Lung (tissue), 12 donors: ENCODE data around the gene STIMATE. TPM values are rescaled to one million over a fixed set of nuclear protein-coding genes. Genes with fewer than 3 reads are reported as not detected.

Experiments
- ATAC-seq: fragments of 200-7000 bp; cut with Tn5 transposase; one replicate; pipeline ENCODE4 v1.9.1; 2020; ENCODE audit warnings: moderate number of reproducible peaks; ENCODE audit not compliant: insufficient read depth, low FRiP score
- DNase-seq, 3 donors: peaks; one replicate each; pipeline ENCODE4 v3.0.0-alpha.2; 2013 to 2017
- H3K27ac ChIP-seq, 2 donors: one replicate each; pipeline ENCODE4 v1.5.1; 2013; ENCODE audit warnings: mild to moderate bottlenecking in 2 of 2, moderate library complexity in 2 of 2, control low read depth in 1 of 2, inconsistent platforms in 1 of 2, low read depth in 1 of 2, low read length in 1 of 2
- H3K27me3 ChIP-seq, 3 donors: one replicate each; pipeline ENCODE4 v1.5.1; 2013; ENCODE audit warnings: low read length in 2 of 3; ENCODE audit not compliant: control insufficient read depth in 3 of 3, insufficient read depth in 3 of 3
- H3K36me3 ChIP-seq, 4 donors: one replicate each; pipeline ENCODE4 v1.5.1; 2013; ENCODE audit warnings: low read length in 4 of 4, mild to moderate bottlenecking in 1 of 4, moderate library complexity in 1 of 4; ENCODE audit not compliant: control insufficient read depth in 4 of 4, insufficient read depth in 4 of 4
- H3K4me1 ChIP-seq, 5 donors: one replicate each; pipeline ENCODE4 v1.5.1; 2013; ENCODE audit warnings: low read length in 5 of 5, mild to moderate bottlenecking in 2 of 5, moderate library complexity in 1 of 5; ENCODE audit not compliant: control insufficient read depth in 5 of 5, insufficient read depth in 5 of 5
- H3K4me3 ChIP-seq: one replicate; pipeline ENCODE4 v1.5.1; 2013; ENCODE audit warnings: mild to moderate bottlenecking, control low read depth, moderate library complexity
- H3K9ac ChIP-seq, 2 donors: one replicate each; pipeline ENCODE4 v1.5.1; 2013; ENCODE audit warnings: low read length in 2 of 2, control low read depth in 1 of 2; ENCODE audit not compliant: insufficient read depth in 1 of 2
- H3K9me3 ChIP-seq, 4 donors: one replicate each; pipeline ENCODE4 v1.5.1; 2013; ENCODE audit warnings: low read length in 3 of 4, mild to moderate bottlenecking in 1 of 4, moderate library complexity in 1 of 4; ENCODE audit not compliant: control insufficient read depth in 4 of 4, insufficient read depth in 3 of 4
- WGBS, 2 donors: extraction: QIAGEN DNeasy Blood & Tissue Kit; methylation state at CpG; one replicate each; pipeline ENCODE4 v1.1.7; 2013; 5-methylcytosine and 5-hydroxymethylcytosine counted together
- polyA plus RNA-seq, 2 donors: library from polyadenylated mRNA; stranded (reverse); fragments of 200-250 nt; gene quantifications; one replicate each; pipeline ENCODE4 v1.2.1, GENCODE V29; 2013
- total RNA-seq, 2 donors: library from RNA; depleted of rRNA in 1 of 2; stranded (reverse); fragments of >200 nt in 1 of 2; gene quantifications; one replicate each; pipeline ENCODE4 v1.2.1, GENCODE V29; 2014 to 2021
- TF ChIP-seq, protein P1 (sequence below): IDR thresholded peaks from 2 replicates; pipeline ENCODE4 v1.5.1; 2012; ENCODE audit warnings: mild to moderate bottlenecking; ENCODE audit errors: control extremely low read depth, extremely low read depth
- donor health status: control.
- donor health status: control.
- donor health status: Bipolar disorder and iron deficiency.
- donor health status: healthy.
- donor health status: DM: yes; HTN: yes; CAD: no.

Gene STIMATE
- total and polyA plus RNA-seq, 4 donors = 18.6 to 62.5 (median 20.5) TPM

DNA sequence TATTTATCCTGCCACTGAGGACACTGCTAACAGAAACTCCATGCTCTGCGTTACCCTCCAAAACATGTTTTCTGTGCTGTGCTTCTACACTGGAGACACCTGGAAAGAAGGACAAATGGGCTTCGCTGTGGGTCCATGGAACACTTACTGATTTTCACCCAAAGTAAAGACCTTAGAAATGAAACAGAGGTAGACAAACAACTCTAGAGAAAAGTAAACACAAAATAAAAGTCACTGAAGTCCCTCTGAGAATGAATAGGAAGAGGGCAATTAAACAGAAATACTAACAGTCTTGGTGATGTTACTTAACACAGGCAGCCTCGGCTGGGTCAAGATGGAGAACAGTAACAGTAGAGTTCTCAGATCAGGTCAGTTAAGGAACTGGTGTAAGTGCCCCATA is 6.7 kb upstream of the STIMATE start:
- H3K27ac ChIP-seq = no peak overlapping the region
- no peak for DNase-seq
- H3K4me3 ChIP-seq = no peak overlapping the region
- peaks cover 0 to 18% (median 9%) of the 10 kb centered on the region in 4 donors for H3K36me3 ChIP-seq
- H3K9me3 ChIP-seq = no peaks in the 10 kb centered on the region
- H3K4me1 ChIP-seq = no peaks in the 10 kb centered on the region
- no peak for ATAC-seq
- 81 to 90% methylated on average over 3 of the region's 3 CpGs for WGBS, 2 donors
- TF ChIP-seq, protein P1, sequence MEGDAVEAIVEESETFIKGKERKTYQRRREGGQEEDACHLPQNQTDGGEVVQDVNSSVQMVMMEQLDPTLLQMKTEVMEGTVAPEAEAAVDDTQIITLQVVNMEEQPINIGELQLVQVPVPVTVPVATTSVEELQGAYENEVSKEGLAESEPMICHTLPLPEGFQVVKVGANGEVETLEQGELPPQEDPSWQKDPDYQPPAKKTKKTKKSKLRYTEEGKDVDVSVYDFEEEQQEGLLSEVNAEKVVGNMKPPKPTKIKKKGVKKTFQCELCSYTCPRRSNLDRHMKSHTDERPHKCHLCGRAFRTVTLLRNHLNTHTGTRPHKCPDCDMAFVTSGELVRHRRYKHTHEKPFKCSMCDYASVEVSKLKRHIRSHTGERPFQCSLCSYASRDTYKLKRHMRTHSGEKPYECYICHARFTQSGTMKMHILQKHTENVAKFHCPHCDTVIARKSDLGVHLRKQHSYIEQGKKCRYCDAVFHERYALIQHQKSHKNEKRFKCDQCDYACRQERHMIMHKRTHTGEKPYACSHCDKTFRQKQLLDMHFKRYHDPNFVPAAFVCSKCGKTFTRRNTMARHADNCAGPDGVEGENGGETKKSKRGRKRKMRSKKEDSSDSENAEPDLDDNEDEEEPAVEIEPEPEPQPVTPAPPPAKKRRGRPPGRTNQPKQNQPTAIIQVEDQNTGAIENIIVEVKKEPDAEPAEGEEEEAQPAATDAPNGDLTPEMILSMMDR = no peak
- no peak overlapping the region for H3K9ac ChIP-seq
- H3K27me3 ChIP-seq = no peaks in the 10 kb centered on the region

DNA sequence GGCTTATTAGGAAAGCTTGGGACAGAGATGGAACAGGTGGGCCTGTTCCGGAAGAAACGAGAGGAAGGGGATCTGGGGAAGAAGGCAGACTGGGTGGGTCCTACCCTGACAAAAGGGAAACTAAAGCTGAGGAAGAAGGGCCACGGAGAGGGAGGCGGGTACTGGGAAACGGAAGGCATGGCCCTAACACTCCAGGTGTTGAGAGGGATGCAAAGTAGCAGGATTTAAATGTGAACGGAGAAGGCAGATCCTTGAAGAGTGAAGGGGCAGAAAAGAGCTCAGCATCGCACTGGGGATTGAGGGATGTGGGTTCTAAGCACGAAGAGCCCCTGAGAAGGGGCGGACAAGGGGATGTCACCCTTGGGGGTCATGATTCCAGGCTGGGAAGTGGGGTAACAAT is 735 bp downstream of the STIMATE start:
- DNase-seq (no peak), ATAC-seq (no peak)
- no peaks in the 10 kb centered on the region for H3K9me3 ChIP-seq
- H3K4me3 ChIP-seq = peak overlapping the region; percentile 56
- H3K27ac ChIP-seq = peak overlapping the region in 1 of 2 donors; percentile 14
- H3K9ac ChIP-seq = peak overlapping the region in 1 of 2 donors; percentile 59
- TF ChIP-seq, protein P1 = no peak
- 5 to 7% methylated on average over 9 of the region's 9 CpGs for WGBS, 2 donors
- H3K27me3 ChIP-seq = no peaks in the 10 kb centered on the region
- H3K36me3 ChIP-seq = peaks cover 0 to 2% (median 0%) of the 10 kb centered on the region in 4 donors
- peaks cover 5 to 38% (median 15%) of the 10 kb centered on the region in 5 donors for H3K4me1 ChIP-seq

DNA sequence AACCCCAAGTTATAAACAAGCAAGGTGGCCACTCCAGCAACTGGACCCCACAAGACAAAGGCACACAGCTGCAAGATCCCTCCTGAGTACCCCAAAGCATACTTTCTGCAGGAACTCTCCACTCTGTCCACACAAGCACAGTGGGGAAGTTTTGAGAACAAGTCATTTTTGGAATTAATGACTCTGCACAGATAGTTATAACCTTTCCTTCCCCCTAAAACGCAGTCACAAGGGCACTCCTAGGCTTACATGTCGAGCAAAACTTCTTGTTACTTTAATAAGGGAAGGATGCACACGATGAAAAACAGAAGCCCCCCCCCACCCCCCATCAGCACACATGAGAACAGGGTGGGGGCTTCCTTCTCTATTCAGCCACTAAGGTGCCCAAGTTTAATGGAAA is 1.2 kb downstream of the STIMATE start:
- TF ChIP-seq, protein P1 = no peak
- H3K4me3 ChIP-seq = no peak overlapping the region
- no peak for DNase-seq
- WGBS, 2 donors = 12 to 19% methylated on average over 3 of the region's 3 CpGs
- no peak overlapping the region for H3K27ac ChIP-seq
- peak overlapping the region in 1 of 2 donors; percentile 23 for H3K9ac ChIP-seq
- H3K36me3 ChIP-seq = peaks cover 0 to 2% (median 0%) of the 10 kb centered on the region in 4 donors
- H3K9me3 ChIP-seq = no peaks in the 10 kb centered on the region
- H3K4me1 ChIP-seq = peaks cover 5 to 41% (median 16%) of the 10 kb centered on the region in 5 donors
- ATAC-seq = no peak
- H3K27me3 ChIP-seq = no peaks in the 10 kb centered on the region

DNA sequence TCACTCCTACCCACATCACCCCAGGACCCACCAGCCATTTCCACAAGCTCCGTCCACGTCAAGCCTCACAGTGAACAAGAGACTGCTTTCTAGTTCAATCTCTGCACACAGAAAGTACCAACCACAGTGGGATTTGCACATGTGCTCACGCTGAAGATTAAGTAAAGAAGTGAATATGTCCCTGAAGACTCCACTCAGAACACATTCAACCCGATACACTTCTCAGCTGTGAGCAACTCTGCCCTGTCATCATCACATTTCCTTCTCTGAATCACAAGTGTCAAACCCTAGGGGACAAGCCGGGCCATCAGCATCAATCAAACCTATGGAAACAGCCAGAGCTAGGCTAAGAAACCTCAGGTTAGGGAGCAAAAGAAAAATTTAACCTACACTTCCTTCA is 1.9 kb downstream of the STIMATE start:
- Histone ChIP-seq H3K27ac (peak overlapping the region in 1 of 2 donors; percentile 1), H3K4me1 (peaks cover 5 to 41% (median 16%) of the 10 kb centered on the region in 5 donors), H3K9me3 (no peaks in the 10 kb centered on the region), H3K36me3 (peaks cover 0 to 2% (median 0%) of the 10 kb centered on the region in 4 donors), H3K9ac (no peak overlapping the region), H3K4me3 (no peak overlapping the region), H3K27me3 (no peaks in the 10 kb centered on the region)
- no peak for DNase-seq
- TF ChIP-seq, protein P1 = no peak
- WGBS, 2 donors = 63% methylated on average over 5 of the region's 5 CpGs
- ATAC-seq = no peak
